ENCODE measurements around the gene ETV1.

Gene ETV1

GRCh38 chr7:13850185-13850752 is 139.2 kb downstream of the ETV1 start:
- no peak overlapping the region for H2AFZ ChIP-seq (ENCODE audit: low read length)
- peak overlapping the region; percentile 10; the same call in 1 of the 2 replicates for H3K4me2 ChIP-seq (ENCODE audit: low read depth, low read length)
- TF ChIP-seq CTCF (IDR thresholded peaks at IDR 0.05; ENCODE audit: low read length) = no peak
- H3K27ac ChIP-seq (ENCODE audit: low read length) = peak overlapping the region; percentile 51; the same call in 1 of the 2 replicates
- no peaks in the 10 kb centered on the region for H3K9me3 ChIP-seq (replicated peaks; ENCODE audit: insufficient read depth, low read length)
- H3K9me2 ChIP-seq (replicated peaks; ENCODE audit: insufficient read depth, low read length) = no peaks in the 10 kb centered on the region
- DNase-seq = peak; percentile 82
- H3K36me3 ChIP-seq (replicated peaks; ENCODE audit: insufficient read depth, low read length) = no peaks in the 10 kb centered on the region
- no peaks in the 10 kb centered on the region for H4K20me1 ChIP-seq (ENCODE audit: insufficient read depth, low read length)
- H3K4me3 ChIP-seq (ENCODE audit: low read length) = no peak overlapping the region
- no peaks in the 10 kb centered on the region for H3K79me2 ChIP-seq (ENCODE audit: low read length)
- no peak overlapping the region for H3K9ac ChIP-seq (ENCODE audit: low read length)
- no peaks in the 10 kb centered on the region for H3K27me3 ChIP-seq (replicated peaks; ENCODE audit: insufficient read depth, low read length)
- H3K4me1 ChIP-seq (ENCODE audit: low read length) = peaks cover 13% of the 10 kb centered on the region; the same call in 1 of the 2 replicates
- peaks cover 4% of the 10 kb centered on the region; the same call in 1 of the 2 replicates for H3F3A ChIP-seq (ENCODE audit: insufficient read depth, low read length)

GRCh38 chr7:13849163-13849892 is 140.1 kb downstream of the ETV1 start:
- H3K9ac ChIP-seq (ENCODE audit: low read length) = no peak overlapping the region
- no peak for DNase-seq
- peak overlapping the region; percentile 51; the same call in 1 of the 2 replicates for H3K27ac ChIP-seq (ENCODE audit: low read length)
- H3K4me2 ChIP-seq (ENCODE audit: low read depth, low read length) = peak overlapping the region; percentile 10; the same call in 1 of the 2 replicates
- no peak overlapping the region for H2AFZ ChIP-seq (ENCODE audit: low read length)
- no peaks in the 10 kb centered on the region for H3K9me2 ChIP-seq (replicated peaks; ENCODE audit: insufficient read depth, low read length)
- no peaks in the 10 kb centered on the region for H3K79me2 ChIP-seq (ENCODE audit: low read length)
- no peaks in the 10 kb centered on the region for H3K27me3 ChIP-seq (replicated peaks; ENCODE audit: insufficient read depth, low read length)
- H4K20me1 ChIP-seq (ENCODE audit: insufficient read depth, low read length) = no peaks in the 10 kb centered on the region
- H3K36me3 ChIP-seq (replicated peaks; ENCODE audit: insufficient read depth, low read length) = no peaks in the 10 kb centered on the region
- TF ChIP-seq EZH2 (optimal IDR thresholded peaks at IDR 0.05; ENCODE audit: low read depth, low read length) (no peak), EZH2phosphoT487 (IDR thresholded peaks at IDR 0.05; ENCODE audit: low read length) (no peak), CTCF (IDR thresholded peaks at IDR 0.05; ENCODE audit: low read length) (no peak)
- H3K4me3 ChIP-seq (ENCODE audit: low read length) = no peak overlapping the region
- no peaks in the 10 kb centered on the region for H3K9me3 ChIP-seq (replicated peaks; ENCODE audit: insufficient read depth, low read length)
- H3K4me1 ChIP-seq (ENCODE audit: low read length) = peaks cover 13% of the 10 kb centered on the region; the same call in 1 of the 2 replicates
- peaks cover 4% of the 10 kb centered on the region; the same call in 1 of the 2 replicates for H3F3A ChIP-seq (ENCODE audit: insufficient read depth, low read length)

GRCh38 chr7:13848681-13849131 is 140.8 kb downstream of the ETV1 start:
- Histone ChIP-seq H3K4me1 (ENCODE audit: low read length) (peaks cover 13% of the 10 kb centered on the region; the same call in 1 of the 2 replicates), H3K9me2 (replicated peaks; ENCODE audit: insufficient read depth, low read length) (no peaks in the 10 kb centered on the region), H3K4me2 (ENCODE audit: low read depth, low read length) (no peak overlapping the region), H3K9me3 (replicated peaks; ENCODE audit: insufficient read depth, low read length) (no peaks in the 10 kb centered on the region), H3K4me3 (ENCODE audit: low read length) (no peak overlapping the region), H3K79me2 (ENCODE audit: low read length) (no peaks in the 10 kb centered on the region), H3K36me3 (replicated peaks; ENCODE audit: insufficient read depth, low read length) (no peaks in the 10 kb centered on the region), H3K27me3 (replicated peaks; ENCODE audit: insufficient read depth, low read length) (no peaks in the 10 kb centered on the region), H3F3A (ENCODE audit: insufficient read depth, low read length) (peaks cover 4% of the 10 kb centered on the region; the same call in 1 of the 2 replicates), H4K20me1 (ENCODE audit: insufficient read depth, low read length) (no peaks in the 10 kb centered on the region), H3K27ac (ENCODE audit: low read length) (no peak overlapping the region), H3K9ac (ENCODE audit: low read length) (no peak overlapping the region), H2AFZ (ENCODE audit: low read length) (no peak overlapping the region)
- TF ChIP-seq EZH2phosphoT487 (IDR thresholded peaks at IDR 0.05; ENCODE audit: low read length) (no peak), EZH2 (optimal IDR thresholded peaks at IDR 0.05; ENCODE audit: low read depth, low read length) (no peak), CTCF (IDR thresholded peaks at IDR 0.05; ENCODE audit: low read length) (no peak)
- DNase-seq = no peak

Measured in MM.1S (cell line).